WTC11 (cell line): ENCODE measurements around the gene LARP1. TPM values are rescaled to one million over a fixed set of nuclear protein-coding genes. Genes with fewer than 3 reads are reported as not detected.

ENCODE experiments used
- ATAC-seq: fragments of 200-7000 bp; cut with Tn5 transposase; 2 replicates; pipeline ENCODE4 v1.10.0; 2021; ENCODE audit warnings: mild to moderate bottlenecking, moderate library complexity
- CTCF ChIA-PET: fragments of 300-600 bp; sonication (Branson Sonifier 250); formaldehyde crosslinking; loops from one replicate; lab custom pipeline; 2021; ENCODE audit warnings: antibody characterized with exemption; lab: Charles Lee
- POLR2A ChIA-PET: fragments of 350-600 bp; sonication (Branson Sonifier 250); formaldehyde crosslinking; loops from one replicate; lab custom pipeline; 2021; ENCODE audit warnings: antibody characterized with exemption; lab: Charles Lee
- DNase-seq: peaks from one replicate; pipeline ENCODE4 v3.0.0; 2021; ENCODE audit warnings: low spot score
- H3K27ac Mint-ChIP-seq: 2 replicates; pipeline ENCODE4 v1.8.0; 2021; ENCODE audit warnings: mixed read lengths
- H3K27me3 Mint-ChIP-seq: 2 replicates; pipeline ENCODE4 v1.8.0; 2021; ENCODE audit warnings: low read depth, mild to moderate bottlenecking, moderate library complexity, mixed read lengths
- H3K36me3 Mint-ChIP-seq: 2 replicates; pipeline ENCODE4 v1.8.0; 2021; ENCODE audit warnings: mixed read lengths
- H3K4me1 Mint-ChIP-seq: 2 replicates; pipeline ENCODE4 v1.8.0; 2022; ENCODE audit warnings: mixed read lengths
- H3K4me3 Mint-ChIP-seq: 2 replicates; pipeline ENCODE4 v1.8.0; 2021; ENCODE audit warnings: mild to moderate bottlenecking, moderate library complexity, mixed read lengths
- H3K9me3 Mint-ChIP-seq: 2 replicates; pipeline ENCODE4 v1.8.0; 2021; ENCODE audit warnings: mixed read lengths
- IRF2 ChIP-seq: sonication (generic); formaldehyde crosslinking; IDR thresholded peaks from 2 replicates; pipeline ENCODE4 v1.8.0; 2022; ENCODE audit warnings: low read depth, missing genetic modification reagents, borderline replicate concordance
- SMAD4 ChIP-seq: sonication (generic); formaldehyde crosslinking; IDR thresholded peaks from 2 replicates; pipeline ENCODE4 v1.8.0; 2022; ENCODE audit warnings: mild to moderate bottlenecking, missing genetic modification reagents
- TCF7 ChIP-seq: sonication (generic); formaldehyde crosslinking; IDR thresholded peaks from 2 replicates; pipeline ENCODE4 v1.8.0; 2022; ENCODE audit warnings: mild to moderate bottlenecking, low read depth, missing genetic modification reagents, moderate library complexity
- total RNA-seq: library from RNA; stranded (reverse); gene quantifications from 3 replicates; pipeline ENCODE4 v1.2.3, GENCODE V29; 2021
- TF ChIP-seq, protein P1 (sequence below): sonication (generic); formaldehyde crosslinking; IDR thresholded peaks from 2 replicates; pipeline ENCODE4 v1.8.0; 2022; ENCODE audit warnings: mild to moderate bottlenecking, missing genetic modification reagents
- TF ChIP-seq, protein P2 (sequence below): fragments of 250-450 bp; sonication (Bioruptor Pico); IDR thresholded peaks from 2 replicates; pipeline ENCODE4 v1.9.0; 2021; ENCODE audit warnings: mild to moderate bottlenecking, borderline replicate concordance
- TF ChIP-seq, protein P3 (sequence below): sonication (generic); formaldehyde crosslinking; IDR thresholded peaks from 2 replicates; pipeline ENCODE4 v1.8.0; 2023; ENCODE audit warnings: mild to moderate bottlenecking, missing genetic modification reagents
- TF ChIP-seq, protein P4 (sequence below): fragments of 250-450 bp; sonication (Bioruptor Pico); IDR thresholded peaks from 2 replicates; pipeline ENCODE4 v1.9.0; 2021; ENCODE audit warnings: mild to moderate bottlenecking
- TF ChIP-seq, protein P5 (sequence below): sonication (generic); formaldehyde crosslinking; IDR thresholded peaks from 2 replicates; pipeline ENCODE4 v1.8.0; 2022; ENCODE audit warnings: mild to moderate bottlenecking, missing genetic modification reagents
- TF ChIP-seq, protein P6 (sequence below): fragments of 250-450 bp; sonication (Bioruptor Pico); IDR thresholded peaks from 2 replicates; pipeline ENCODE4 v1.9.0; 2021; ENCODE audit warnings: moderate library complexity, mild to moderate bottlenecking, inconsistent platforms, borderline replicate concordance
- TF ChIP-seq, protein P7 (sequence below): sonication (generic); formaldehyde crosslinking; IDR thresholded peaks from 2 replicates; pipeline ENCODE4 v1.8.1; 2023; ENCODE audit warnings: mild to moderate bottlenecking, missing genetic modification reagents, moderate library complexity
- TF ChIP-seq, protein P8 (sequence below): sonication (generic); formaldehyde crosslinking; IDR thresholded peaks from 2 replicates; pipeline ENCODE4 v1.8.0; 2022; ENCODE audit warnings: mild to moderate bottlenecking, missing genetic modification reagents
- TF ChIP-seq, protein P9 (sequence below): sonication (generic); formaldehyde crosslinking; IDR thresholded peaks from 2 replicates; pipeline ENCODE4 v1.8.0; 2022; ENCODE audit warnings: missing genetic modification reagents

LARP1 gene
- total RNA-seq, 1 experiment from 2014 or later: 406 TPM

DNA sequence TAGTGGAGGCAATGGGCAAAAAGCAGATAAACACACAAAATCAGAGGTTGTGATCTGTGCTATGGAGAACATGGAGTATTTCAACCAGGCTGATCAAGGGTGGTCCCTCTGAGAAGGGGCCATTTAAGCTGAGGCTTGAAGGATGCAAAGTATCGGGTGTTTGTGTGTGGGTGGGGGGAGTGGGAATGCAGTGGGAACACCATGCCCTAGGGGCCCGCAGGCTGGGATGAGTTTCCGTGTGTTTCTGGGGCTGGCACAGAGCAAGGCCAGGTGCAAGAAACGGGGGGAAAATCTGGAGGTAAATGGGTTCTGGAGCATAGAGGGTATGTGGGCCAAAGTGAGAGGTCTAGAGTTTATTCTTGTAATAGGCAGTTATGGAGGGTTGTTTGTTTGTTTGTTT, 13.8 kb upstream of the LARP1 start (continued):
- TF ChIP-seq IRF2 (CRISPR knock-in tag): no peak
- TF ChIP-seq, protein P1, sequence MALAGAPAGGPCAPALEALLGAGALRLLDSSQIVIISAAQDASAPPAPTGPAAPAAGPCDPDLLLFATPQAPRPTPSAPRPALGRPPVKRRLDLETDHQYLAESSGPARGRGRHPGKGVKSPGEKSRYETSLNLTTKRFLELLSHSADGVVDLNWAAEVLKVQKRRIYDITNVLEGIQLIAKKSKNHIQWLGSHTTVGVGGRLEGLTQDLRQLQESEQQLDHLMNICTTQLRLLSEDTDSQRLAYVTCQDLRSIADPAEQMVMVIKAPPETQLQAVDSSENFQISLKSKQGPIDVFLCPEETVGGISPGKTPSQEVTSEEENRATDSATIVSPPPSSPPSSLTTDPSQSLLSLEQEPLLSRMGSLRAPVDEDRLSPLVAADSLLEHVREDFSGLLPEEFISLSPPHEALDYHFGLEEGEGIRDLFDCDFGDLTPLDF (CRISPR knock-in tag): no peak

DNA sequence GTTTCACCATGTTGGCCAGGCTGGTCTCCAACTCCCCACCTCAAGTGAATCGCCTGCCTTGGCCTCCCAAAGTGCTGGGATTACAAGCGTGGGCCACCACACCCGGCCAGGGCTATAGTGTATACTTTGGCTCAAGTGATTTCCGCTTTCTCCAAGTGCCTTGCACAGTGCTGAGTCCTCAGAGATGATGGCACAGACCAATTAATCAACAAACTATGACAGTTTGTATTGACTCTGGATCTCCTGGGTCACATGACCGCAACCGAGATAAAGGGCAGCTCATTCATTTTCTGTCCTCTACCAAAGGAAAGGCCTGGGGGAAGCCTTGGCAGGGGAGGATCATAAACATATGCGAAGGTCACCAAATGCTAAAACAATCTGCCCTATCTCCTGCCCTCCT, 11.4 kb upstream of the LARP1 start:
- TF ChIP-seq, protein P2, sequence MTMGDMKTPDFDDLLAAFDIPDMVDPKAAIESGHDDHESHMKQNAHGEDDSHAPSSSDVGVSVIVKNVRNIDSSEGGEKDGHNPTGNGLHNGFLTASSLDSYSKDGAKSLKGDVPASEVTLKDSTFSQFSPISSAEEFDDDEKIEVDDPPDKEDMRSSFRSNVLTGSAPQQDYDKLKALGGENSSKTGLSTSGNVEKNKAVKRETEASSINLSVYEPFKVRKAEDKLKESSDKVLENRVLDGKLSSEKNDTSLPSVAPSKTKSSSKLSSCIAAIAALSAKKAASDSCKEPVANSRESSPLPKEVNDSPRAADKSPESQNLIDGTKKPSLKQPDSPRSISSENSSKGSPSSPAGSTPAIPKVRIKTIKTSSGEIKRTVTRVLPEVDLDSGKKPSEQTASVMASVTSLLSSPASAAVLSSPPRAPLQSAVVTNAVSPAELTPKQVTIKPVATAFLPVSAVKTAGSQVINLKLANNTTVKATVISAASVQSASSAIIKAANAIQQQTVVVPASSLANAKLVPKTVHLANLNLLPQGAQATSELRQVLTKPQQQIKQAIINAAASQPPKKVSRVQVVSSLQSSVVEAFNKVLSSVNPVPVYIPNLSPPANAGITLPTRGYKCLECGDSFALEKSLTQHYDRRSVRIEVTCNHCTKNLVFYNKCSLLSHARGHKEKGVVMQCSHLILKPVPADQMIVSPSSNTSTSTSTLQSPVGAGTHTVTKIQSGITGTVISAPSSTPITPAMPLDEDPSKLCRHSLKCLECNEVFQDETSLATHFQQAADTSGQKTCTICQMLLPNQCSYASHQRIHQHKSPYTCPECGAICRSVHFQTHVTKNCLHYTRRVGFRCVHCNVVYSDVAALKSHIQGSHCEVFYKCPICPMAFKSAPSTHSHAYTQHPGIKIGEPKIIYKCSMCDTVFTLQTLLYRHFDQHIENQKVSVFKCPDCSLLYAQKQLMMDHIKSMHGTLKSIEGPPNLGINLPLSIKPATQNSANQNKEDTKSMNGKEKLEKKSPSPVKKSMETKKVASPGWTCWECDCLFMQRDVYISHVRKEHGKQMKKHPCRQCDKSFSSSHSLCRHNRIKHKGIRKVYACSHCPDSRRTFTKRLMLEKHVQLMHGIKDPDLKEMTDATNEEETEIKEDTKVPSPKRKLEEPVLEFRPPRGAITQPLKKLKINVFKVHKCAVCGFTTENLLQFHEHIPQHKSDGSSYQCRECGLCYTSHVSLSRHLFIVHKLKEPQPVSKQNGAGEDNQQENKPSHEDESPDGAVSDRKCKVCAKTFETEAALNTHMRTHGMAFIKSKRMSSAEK (CRISPR knock-in tag): no peak
- TF ChIP-seq, protein P3, sequence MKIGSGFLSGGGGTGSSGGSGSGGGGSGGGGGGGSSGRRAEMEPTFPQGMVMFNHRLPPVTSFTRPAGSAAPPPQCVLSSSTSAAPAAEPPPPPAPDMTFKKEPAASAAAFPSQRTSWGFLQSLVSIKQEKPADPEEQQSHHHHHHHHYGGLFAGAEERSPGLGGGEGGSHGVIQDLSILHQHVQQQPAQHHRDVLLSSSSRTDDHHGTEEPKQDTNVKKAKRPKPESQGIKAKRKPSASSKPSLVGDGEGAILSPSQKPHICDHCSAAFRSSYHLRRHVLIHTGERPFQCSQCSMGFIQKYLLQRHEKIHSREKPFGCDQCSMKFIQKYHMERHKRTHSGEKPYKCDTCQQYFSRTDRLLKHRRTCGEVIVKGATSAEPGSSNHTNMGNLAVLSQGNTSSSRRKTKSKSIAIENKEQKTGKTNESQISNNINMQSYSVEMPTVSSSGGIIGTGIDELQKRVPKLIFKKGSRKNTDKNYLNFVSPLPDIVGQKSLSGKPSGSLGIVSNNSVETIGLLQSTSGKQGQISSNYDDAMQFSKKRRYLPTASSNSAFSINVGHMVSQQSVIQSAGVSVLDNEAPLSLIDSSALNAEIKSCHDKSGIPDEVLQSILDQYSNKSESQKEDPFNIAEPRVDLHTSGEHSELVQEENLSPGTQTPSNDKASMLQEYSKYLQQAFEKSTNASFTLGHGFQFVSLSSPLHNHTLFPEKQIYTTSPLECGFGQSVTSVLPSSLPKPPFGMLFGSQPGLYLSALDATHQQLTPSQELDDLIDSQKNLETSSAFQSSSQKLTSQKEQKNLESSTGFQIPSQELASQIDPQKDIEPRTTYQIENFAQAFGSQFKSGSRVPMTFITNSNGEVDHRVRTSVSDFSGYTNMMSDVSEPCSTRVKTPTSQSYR (CRISPR knock-in tag): no peak
- TF ChIP-seq SMAD4 (CRISPR knock-in tag): no peak
- TF ChIP-seq, protein P4, sequence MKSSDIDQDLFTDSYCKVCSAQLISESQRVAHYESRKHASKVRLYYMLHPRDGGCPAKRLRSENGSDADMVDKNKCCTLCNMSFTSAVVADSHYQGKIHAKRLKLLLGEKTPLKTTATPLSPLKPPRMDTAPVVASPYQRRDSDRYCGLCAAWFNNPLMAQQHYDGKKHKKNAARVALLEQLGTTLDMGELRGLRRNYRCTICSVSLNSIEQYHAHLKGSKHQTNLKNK (CRISPR knock-in tag): no peak
- TF ChIP-seq TCF7 (CRISPR knock-in tag): no peak
- TF ChIP-seq, protein P5, sequence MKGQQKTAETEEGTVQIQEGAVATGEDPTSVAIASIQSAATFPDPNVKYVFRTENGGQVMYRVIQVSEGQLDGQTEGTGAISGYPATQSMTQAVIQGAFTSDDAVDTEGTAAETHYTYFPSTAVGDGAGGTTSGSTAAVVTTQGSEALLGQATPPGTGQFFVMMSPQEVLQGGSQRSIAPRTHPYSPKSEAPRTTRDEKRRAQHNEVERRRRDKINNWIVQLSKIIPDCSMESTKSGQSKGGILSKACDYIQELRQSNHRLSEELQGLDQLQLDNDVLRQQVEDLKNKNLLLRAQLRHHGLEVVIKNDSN (CRISPR knock-in tag): peak; percentile 48; the same call in 1 of the 2 replicates
- TF ChIP-seq, protein P6, sequence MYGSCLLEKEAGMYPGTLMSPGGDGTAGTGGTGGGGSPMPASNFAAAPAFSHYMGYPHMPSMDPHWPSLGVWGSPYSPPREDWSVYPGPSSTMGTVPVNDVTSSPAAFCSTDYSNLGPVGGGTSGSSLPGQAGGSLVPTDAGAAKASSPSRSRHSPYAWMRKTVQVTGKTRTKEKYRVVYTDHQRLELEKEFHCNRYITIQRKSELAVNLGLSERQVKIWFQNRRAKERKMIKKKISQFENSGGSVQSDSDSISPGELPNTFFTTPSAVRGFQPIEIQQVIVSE (CRISPR knock-in tag): no peak
- TF ChIP-seq, protein P7, sequence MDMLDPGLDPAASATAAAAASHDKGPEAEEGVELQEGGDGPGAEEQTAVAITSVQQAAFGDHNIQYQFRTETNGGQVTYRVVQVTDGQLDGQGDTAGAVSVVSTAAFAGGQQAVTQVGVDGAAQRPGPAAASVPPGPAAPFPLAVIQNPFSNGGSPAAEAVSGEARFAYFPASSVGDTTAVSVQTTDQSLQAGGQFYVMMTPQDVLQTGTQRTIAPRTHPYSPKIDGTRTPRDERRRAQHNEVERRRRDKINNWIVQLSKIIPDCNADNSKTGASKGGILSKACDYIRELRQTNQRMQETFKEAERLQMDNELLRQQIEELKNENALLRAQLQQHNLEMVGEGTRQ (CRISPR knock-in tag): peak; percentile 75
- Mint-ChIP-seq H3K27me3 (no peaks in the 10 kb centered on the region), H3K9me3 (no peaks in the 10 kb centered on the region), H3K36me3 (peaks cover 5% of the 10 kb centered on the region; the same call in 1 of the 2 replicates), H3K27ac (peak overlapping the region; percentile 87), H3K4me1 (peaks cover 30% of the 10 kb centered on the region), H3K4me3 (no peak overlapping the region)
- ATAC-seq (no peak), DNase-seq (no peak)
- ChIA-PET CTCF (no interaction called here), POLR2A (no interaction called here)

DNA sequence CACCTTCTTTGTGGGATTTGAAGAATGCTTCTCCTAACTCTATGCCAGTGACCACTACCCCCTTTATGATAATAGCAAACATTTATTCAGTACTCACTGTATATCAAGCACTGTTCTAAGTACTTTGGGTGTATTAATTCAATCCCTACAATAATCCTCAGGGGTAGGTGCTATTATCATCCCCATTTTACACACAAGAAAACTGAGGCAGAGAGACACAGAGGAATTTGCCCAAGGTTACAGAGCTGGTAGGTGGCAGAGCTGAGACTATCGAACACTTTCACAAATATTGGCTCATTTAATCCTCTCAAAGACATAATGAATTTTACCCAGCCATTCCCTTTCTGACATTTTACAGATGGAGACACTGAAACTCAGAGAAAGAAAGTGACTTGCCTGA, 9.8 kb upstream of the LARP1 start:
- Mint-ChIP-seq H3K9me3 (no peaks in the 10 kb centered on the region), H3K4me3 (no peak overlapping the region), H3K27ac (no peak overlapping the region), H3K4me1 (peaks cover 39% of the 10 kb centered on the region), H3K36me3 (0 out of 2 replicates have a peak, but pooled peaks cover 2% of the 10 kb centered on the region), H3K27me3 (no peaks in the 10 kb centered on the region)
- ChIA-PET CTCF (interaction anchor here (0.7 kb wide), 1 partner anchor 58 kb away, joined by 4 read pairs; no protein-coding TSS in a partner anchor), POLR2A (interaction anchor here (0.6 kb wide), 2 partner anchors 23 to 159 kb away, joined by 3 to 5 read pairs; no protein-coding TSS in a partner anchor)
- no peak for ATAC-seq
- no peak for DNase-seq
- TF ChIP-seq, protein P8, sequence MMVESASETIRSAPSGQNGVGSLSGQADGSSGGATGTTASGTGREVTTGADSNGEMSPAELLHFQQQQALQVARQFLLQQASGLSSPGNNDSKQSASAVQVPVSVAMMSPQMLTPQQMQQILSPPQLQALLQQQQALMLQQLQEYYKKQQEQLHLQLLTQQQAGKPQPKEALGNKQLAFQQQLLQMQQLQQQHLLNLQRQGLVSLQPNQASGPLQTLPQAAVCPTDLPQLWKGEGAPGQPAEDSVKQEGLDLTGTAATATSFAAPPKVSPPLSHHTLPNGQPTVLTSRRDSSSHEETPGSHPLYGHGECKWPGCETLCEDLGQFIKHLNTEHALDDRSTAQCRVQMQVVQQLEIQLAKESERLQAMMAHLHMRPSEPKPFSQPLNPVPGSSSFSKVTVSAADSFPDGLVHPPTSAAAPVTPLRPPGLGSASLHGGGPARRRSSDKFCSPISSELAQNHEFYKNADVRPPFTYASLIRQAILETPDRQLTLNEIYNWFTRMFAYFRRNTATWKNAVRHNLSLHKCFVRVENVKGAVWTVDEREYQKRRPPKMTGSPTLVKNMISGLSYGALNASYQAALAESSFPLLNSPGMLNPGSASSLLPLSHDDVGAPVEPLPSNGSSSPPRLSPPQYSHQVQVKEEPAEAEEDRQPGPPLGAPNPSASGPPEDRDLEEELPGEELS (CRISPR knock-in tag): no peak
- TF ChIP-seq, protein P9, sequence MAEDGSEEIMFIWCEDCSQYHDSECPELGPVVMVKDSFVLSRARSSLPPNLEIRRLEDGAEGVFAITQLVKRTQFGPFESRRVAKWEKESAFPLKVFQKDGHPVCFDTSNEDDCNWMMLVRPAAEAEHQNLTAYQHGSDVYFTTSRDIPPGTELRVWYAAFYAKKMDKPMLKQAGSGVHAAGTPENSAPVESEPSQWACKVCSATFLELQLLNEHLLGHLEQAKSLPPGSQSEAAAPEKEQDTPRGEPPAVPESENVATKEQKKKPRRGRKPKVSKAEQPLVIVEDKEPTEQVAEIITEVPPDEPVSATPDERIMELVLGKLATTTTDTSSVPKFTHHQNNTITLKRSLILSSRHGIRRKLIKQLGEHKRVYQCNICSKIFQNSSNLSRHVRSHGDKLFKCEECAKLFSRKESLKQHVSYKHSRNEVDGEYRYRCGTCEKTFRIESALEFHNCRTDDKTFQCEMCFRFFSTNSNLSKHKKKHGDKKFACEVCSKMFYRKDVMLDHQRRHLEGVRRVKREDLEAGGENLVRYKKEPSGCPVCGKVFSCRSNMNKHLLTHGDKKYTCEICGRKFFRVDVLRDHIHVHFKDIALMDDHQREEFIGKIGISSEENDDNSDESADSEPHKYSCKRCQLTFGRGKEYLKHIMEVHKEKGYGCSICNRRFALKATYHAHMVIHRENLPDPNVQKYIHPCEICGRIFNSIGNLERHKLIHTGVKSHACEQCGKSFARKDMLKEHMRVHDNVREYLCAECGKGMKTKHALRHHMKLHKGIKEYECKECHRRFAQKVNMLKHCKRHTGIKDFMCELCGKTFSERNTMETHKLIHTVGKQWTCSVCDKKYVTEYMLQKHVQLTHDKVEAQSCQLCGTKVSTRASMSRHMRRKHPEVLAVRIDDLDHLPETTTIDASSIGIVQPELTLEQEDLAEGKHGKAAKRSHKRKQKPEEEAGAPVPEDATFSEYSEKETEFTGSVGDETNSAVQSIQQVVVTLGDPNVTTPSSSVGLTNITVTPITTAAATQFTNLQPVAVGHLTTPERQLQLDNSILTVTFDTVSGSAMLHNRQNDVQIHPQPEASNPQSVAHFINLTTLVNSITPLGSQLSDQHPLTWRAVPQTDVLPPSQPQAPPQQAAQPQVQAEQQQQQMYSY: no peak
- no peak for TF ChIP-seq IRF2 (CRISPR knock-in tag)
